HG02759 (cell line): Measurements from ENCODE around the gene PAX8.

Source experiments
- ATAC-seq: cut with Tn5 transposase; IDR thresholded peaks from one replicate; pipeline ENCODE4 v1.9.1; 2021; ENCODE audit warnings: mild to moderate bottlenecking, moderate library complexity; ENCODE audit not compliant: unreplicated experiment

The PAX8 gene

GRCh38 chr2:113187771-113188170 lies 91.0 kb downstream of the PAX8 start:
- no peak for ATAC-seq

DNA sequence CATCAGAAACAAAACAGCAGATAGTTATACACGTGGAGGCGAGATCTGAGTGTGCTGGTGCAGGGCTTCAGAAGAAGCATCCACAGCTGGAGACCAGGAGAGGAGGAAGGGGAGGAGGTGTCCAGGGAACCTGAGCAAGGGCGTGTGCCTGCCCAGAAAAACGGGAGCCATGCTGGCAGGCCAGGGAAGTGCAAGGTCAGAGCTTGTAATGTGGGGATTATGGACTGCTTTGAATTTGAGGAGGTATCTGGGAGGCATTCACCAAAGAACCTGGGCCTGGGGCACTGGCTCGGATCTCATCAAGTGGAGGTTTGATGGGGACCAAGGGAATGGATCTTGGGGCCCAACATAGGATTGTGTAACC lies 92.3 kb downstream of the PAX8 start:
- ATAC-seq: no peak

DNA sequence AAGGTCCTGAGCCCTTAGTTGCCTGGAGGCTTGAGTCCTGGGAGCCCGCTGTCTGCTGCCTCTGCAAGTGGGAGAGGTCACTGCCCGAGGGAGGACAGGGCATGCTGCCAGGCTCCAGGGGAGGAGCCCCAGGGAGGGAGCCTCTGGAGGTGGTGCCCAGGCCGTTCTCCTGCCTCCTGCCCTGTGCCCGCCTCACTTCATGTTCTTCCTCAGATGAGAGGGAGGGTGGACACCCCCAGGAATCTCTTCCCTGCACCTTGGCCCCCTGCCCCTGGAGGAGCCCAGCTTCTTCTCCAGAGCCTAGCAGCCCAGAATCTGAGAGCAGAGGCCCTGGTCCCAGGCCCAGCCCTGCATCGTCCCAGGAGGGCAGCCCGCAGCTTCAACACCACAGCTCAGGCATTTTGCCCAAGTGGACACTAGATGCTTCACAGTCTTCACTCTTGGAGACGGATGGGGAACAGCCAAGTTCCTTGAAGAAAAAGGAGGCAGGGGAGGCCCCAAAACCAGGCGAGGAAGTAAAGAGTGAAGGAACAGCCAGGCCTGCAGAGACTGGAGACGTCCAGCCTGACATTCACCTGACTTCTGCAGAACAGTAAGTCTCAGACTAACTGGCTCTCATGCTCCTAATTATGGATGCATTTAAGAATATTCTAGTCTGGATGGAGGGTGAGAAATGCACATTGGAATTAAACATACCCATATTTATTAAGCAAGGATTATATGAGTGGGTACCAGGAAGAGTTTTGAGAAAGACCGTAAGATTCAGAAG lies 92.9 kb downstream of the PAX8 start:
- ATAC-seq: no peak

- no peak for ATAC-seq
Observed at GRCh38 chr2:113184531-113185230, 94.0 kb downstream of the PAX8 start.

- ATAC-seq: no peak
Observed at GRCh38 chr2:113183703-113184102, 95.0 kb downstream of the PAX8 start.

GRCh38 chr2:113183264-113183663 lies 95.5 kb downstream of the PAX8 start:
- no peak for ATAC-seq

DNA sequence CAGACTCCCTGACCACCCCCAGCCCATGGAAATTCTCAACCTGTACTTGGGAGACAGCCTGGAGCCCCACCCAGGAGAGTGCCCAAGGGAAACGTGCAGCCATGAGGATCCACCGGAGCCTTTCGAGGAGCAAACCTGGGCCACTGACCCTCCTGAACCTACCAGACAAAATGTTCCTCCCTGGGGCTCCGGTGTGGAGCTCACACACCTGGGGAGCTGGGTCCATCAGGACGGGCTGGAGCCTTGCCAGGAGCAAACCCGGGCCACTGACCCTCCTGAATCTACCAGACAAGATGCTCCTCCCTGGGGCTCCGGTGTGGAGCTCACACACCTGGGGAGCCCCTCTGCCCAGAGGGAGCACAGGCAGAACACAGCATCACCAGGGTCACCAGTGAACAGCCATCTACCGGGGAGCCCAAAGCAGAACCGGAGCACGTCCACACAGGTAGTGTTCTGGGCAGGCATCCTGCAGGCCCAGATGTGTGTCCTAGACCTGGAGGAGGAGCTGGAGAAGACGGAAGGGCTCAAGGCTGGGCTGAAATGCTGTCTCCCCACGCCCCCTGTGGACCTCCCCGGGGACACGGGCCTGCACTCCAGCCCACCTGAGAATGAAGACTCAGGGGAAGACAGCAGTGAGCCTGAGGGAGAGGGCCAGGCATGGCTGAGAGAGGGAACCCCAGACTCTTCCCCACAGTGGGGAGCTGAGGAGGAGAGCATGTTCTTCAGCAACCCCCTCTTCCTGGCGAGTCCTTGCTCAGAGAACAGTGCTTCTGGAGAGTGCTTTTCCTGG lies 96.1 kb downstream of the PAX8 start:
- no peak for ATAC-seq

- ATAC-seq: no peak
Observed at GRCh38 chr2:113181258-113182051, 97.3 kb downstream of the PAX8 start.

DNA sequence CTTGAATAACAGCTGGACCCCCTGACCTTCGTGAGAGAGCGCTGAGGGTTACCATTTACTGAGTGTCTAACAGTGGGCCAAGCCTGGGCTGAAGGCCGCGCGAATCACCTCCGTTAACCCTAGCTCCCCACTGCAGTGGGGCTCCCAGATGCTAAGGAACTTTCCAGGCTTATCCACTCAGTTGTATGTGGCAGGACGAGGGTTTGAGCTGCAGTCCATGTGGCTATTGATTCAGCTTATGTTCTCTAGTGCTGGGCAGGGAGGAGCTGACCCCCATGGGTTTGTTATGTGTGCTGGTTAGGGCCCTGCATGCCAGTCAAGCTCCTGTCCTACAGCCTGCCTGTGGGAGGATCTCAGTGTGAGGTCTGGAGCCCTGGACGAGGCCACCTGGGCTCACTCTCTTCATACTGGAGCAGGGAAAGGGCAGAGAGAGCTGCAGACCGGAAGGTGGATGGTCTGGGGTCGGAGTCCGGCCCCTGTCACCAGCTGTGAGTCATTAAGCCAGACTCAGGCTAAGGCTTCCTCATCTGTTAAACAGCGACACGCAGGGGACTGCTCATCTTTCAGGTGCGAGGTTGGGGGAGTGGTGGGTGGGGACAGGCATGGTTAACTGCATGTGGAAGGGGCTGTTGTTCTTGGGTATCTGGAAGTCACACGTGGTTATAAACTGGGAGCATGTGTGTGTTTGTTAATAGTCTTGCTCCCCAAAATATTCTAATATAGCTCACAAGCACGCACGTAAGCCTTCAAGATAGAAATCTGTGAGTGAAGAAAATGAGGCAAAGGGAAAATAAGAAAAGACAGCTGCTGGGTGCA lies 98.4 kb downstream of the PAX8 start:
- no peak for ATAC-seq

DNA sequence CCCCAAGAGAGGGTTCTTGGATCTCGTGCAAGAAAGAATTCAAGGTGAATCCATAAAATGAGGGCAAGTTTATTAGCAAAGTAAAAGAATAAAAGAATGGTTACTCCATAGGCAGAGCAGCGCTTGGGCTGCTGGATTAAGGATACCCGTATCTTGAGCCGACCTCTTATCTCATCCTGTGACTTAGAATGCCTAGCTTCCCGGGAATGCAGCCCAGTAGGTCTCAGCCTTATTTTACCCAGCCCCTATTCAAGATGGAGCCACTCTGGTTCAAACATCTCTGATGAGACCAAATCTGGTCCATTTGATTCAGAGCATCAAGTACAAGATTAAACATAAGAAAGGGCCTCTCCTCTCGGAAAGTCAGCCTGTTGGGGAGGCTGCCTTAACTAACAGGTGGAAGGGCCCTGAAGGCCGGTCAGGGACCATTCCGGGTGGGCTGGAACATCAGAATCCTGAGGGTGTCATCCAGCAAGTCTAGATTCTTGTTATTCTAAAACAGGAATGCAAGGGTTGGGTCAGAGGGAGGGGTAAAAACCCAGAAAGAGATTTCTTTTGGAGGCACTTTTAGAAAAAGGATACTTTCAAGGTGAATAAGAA lies 99.2 kb downstream of the PAX8 start:
- no peak for ATAC-seq

GRCh38 chr2:113178891-113179290 lies 99.8 kb downstream of the PAX8 start:
- no peak for ATAC-seq

GRCh38 chr2:113178069-113178746 lies 100.5 kb downstream of the PAX8 start:
- ATAC-seq: no peak

- ATAC-seq: no peak
Observed at GRCh38 chr2:113176696-113177355, 101.9 kb downstream of the PAX8 start.

DNA sequence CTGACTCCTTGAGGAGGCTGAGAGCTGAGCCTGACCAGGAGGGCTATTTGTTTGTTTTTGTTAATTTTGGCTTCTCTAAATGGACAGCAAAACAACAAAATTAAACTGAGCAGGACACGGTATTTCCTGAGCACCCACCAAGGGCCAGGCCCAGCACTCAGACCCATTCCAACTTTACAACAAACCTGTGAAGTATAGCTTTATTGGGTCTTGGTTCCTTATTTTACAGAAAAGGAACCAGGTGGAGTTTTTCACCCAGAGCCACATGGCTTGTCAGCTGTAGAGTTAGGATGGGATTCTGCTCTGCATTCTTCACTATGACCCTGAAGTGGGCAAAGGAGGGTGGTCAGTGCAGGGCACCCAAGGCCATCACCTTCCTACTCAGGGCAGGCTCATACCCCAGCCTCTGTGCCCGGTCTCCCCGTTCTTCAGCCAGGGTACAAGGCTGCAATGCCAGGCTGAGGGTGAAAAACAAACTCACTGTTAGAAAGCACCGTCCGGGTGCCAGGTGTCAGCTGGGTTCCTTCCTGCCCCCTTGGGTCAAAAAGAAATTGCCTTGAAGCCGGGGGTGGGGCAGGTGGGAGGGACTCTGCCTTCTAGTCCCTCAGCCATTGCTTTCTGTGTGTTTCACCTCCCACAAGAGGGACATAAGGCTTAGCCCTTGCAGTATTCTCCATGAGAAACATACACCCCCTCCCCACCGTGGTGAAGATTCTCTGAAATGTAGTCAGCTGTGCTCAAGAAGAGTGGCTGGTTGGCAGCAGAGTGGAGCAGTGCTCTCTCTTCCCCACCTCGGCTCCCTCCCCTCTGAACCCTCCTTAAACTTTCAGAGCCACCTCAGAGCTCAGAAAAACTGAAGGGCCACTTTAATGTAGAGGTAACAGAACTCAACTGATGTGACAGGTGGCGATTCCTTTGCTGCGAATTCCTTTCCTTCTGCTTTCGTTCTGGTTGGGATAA lies 102.7 kb downstream of the PAX8 start:
- peak; percentile 11 for ATAC-seq

DNA sequence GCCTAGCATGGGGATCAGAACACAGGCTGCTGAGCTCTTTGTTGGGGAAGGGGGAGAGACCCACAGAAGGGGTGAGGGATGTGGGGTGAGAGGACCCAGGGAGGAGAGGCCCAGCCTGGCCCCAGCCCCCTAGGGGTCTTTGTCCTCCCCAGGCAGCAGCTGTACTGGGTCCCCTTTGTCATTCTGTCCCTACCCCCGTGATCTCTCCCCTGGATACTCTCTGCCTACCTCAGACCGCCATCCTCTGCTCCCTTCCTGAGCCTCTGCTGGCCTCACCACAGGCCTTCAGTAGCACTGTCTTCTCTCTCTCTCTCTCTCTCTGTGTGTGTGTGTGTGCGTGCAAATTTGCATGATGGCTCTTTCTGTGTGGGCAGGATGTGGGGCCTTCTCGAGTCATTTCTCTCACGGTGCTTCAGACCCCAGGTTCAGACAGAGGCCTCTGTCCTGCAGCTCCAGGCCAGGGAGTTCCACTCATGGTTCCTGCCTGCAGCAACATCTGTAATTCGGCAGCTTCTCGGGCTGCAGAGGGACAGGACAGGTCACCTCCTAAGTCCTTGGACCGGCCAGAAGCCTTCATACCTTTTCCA lies 103.6 kb downstream of the PAX8 start:
- peak; percentile 68 for ATAC-seq

DNA sequence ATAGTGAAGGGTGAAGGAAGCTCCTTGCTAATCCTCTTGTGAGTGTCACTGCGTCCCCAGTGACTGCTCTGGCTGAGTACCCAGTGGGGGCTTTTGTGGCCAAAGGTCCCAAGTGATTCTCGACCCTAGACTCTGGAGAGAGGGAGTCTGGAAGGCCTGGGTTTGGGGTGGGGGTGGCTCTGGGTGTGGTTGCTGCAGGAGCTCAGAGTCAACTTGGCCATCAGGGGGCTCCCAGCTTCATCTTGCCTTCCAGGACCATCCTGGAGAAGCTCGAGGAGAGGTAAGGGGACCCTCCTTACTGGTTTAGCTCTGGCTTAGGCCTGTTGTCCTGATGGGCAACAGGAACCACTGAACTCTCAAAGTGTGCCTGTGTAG lies 104.4 kb downstream of the PAX8 start:
- ATAC-seq: no peak
